Forelimb muscle (tissue), 1 donor: ENCODE data around the gene PLEKHA8. TPM values are rescaled to one million over a fixed set of nuclear protein-coding genes. Genes with fewer than 3 reads are reported as not detected.
"Not testable (repeated sequence)": the region's sequence is repeated elsewhere in the genome, so short reads cannot be mapped to it uniquely, and the experiment has no call there.

Source experiments
- DNase-seq: peaks from one replicate; pipeline ENCODE4 v3.0.0-alpha.2; 2013; ENCODE audit warnings: low read depth
- polyA plus RNA-seq: library from polyadenylated mRNA; unstranded; fragments of 120-200 nt; gene quantifications from one replicate; pipeline ENCODE4 v1.2.1, GENCODE V29; 2013; ENCODE audit not compliant: insufficient read length

The PLEKHA8 gene
- polyA plus RNA-seq, 1 donor: 11.2 TPM

DNA sequence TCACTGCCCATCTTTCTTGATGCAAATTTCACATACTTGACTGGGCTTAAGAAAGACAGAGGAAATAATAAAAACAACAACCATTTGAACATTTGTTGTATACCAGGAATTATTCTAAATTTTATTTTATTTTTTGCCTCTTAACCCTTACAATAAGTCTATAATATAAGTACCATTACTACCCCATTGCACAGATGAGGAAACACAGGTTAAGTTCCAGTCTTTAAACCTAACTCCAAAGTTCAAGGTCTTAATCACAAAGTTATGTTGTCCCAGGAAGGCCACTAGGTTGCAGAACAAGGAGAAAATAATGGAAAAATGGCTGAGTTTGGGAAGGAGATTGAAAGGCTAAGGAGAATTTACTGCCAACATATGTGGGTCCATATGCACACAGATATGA is 5.2 kb upstream of the PLEKHA8 start:
- no peak for DNase-seq

DNA sequence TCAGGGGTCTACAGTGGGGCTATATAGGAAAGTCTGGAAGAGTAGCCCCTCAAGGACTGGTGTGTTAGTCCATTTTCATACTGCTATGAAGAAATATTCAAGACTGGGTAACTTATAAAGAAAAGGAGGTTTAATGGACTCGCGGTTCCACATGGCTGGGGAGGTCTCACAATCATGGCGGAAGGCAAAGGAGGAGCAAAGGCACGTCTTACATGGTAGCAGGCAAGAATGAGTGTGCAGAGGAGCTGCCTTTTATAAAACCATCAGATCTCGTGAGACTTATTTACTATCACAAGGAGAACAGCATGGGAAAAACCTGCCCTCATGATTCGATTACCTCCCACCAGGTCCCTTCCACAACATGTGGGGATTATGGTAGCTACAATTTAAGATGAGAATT is 4.7 kb upstream of the PLEKHA8 start:
- DNase-seq: no peak

DNA sequence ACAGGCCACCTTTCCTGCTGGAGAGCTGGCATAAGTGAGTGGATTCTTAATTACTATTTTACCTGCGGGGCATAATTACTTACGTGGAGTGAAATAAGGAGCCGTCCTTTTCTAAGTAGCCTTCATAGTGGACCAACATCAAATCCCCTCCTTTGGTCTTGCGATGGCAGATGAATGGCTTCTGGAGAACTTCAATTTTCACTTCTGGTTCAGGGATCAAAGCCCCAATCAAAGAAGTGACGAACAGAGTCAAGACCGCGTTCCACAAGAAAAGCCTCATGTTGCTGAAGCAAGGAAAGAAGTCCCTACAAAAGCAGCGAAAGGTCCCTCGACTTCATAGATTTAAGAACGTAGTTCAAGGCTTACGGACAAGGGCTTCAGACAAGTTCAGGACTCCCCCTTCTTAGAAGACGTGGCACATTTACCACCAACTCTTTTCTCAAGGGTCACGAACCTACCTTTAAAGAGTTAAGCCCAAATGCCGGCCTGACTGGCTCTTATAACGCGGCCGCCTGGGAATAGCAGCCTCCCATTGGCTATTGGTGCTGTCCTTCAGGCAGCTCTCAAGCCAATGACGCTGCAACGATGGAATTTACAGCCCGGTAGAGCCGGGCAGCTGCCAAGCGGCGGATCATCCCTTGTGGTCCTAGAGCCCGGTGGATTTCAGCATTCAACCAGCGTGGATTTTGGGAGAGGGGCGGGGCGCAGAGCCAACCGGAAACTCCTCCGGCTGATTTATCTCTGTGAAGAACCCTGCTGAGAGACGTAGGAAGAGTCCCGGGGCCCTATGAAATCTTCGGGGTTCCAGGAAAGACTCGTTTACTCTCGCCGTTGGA is 1.8 kb upstream of the PLEKHA8 start, which contains the start of gene FKBP14:
TSS of gene FKBP14 (minus strand) at position 474 of the 836 bp plus-strand sequence. CDS start at position 280, 194 bp downstream.
- DNase-seq: peak; percentile 99

DNA sequence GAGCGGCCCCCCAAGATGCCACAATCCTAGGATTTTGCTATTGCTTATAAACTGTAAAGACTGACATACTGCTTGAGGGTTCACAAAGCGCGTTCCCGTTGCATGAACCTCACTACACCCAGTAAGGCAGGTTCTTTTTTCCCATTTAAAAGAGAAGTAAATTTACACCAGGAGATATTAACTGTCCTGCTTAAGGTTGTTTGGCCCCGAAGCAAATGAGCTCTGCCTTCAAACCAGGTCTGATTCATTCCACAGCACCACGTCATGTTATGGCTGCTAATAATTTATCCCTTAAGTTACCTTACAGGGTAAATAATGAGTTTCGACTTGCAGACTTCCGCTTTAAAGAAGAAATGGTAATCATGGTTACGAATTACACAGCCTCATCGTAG is 1.2 kb upstream of the PLEKHA8 start:
- no peak for DNase-seq

DNA sequence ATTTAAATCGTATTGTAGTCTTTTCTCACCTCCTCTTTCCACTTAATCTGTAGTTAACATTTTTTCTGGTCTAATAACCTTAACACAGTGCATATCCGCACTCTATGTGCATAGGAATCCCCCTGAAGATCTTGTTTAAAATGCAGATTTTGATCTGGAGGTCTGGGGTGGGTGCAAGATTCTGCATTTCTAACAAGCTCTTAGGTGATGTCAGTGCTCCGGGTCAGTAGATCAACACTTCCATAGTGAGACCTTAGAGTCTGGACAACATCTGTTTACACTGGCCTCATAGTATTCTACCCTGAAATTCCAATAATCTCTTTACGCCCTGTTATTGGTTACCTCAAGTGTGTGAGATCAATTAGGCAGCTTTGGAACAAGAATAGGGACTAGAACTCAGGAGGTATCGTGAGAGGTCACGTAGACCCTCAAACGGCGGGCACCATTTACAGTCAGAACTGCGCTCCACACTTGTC is 434 bp upstream of the PLEKHA8 start:
- DNase-seq: no peak

DNA sequence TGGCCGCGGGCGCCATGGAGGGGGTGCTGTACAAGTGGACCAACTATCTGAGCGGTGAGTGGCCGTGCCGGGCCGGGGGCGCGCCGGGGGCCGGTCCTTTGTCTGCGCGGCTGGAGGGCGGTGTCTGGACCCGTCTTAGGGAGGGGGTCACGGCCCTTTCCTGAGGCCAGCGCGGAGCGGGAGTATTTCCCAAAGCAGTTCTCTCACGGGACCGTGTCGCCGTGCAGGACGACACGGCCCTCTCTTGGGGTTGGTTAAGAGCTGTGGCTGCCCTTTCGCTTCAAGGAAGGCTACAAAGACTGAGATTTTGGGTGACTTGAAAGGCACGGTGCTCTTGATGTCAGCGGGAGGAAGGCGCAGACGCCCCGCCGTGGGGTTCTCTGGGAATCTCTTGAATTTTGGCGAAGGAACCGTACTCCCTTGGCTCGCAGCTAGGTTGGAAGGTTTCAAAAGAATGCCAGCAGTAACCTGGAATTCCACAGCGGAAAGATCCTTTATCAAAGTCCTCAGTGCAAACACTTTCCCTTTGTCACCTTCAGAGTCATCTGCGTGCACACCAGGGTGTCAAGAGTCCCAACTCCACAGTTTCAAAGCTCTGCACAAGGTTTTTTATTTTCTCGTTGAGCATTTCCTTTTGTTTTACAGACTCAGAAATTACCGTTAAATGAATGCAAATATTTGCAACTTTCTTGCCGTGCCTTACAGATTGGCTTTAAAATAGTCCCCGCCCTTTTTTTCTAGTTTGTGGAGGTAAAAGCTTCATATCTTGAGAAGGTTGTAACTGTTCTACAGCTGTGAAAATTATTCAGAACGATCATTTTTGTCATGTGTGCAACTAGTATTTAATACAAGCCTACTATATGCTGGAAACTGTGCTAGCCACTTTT is 780 bp downstream of the PLEKHA8 start:
- no peak for DNase-seq

DNA sequence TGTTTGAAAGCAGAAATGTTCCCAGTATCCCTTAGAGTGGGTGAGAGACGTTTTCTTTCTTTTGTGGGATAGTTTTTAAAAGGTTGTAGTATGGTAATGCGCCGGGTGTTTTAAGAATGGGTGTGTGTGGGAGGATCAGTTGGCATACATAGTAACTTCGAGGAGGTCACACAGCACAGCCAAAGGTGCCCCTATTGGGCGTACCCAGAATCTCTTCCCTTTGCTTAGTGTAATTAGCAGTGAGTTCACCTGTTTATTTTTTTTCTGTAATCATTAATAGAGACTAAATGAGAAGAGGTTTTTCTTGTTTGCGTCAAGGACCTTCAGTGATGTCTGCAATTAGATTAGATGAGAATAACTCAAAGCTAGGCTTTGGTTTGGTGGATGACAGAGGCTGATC is 1.5 kb downstream of the PLEKHA8 start:
- no peak for DNase-seq

DNA sequence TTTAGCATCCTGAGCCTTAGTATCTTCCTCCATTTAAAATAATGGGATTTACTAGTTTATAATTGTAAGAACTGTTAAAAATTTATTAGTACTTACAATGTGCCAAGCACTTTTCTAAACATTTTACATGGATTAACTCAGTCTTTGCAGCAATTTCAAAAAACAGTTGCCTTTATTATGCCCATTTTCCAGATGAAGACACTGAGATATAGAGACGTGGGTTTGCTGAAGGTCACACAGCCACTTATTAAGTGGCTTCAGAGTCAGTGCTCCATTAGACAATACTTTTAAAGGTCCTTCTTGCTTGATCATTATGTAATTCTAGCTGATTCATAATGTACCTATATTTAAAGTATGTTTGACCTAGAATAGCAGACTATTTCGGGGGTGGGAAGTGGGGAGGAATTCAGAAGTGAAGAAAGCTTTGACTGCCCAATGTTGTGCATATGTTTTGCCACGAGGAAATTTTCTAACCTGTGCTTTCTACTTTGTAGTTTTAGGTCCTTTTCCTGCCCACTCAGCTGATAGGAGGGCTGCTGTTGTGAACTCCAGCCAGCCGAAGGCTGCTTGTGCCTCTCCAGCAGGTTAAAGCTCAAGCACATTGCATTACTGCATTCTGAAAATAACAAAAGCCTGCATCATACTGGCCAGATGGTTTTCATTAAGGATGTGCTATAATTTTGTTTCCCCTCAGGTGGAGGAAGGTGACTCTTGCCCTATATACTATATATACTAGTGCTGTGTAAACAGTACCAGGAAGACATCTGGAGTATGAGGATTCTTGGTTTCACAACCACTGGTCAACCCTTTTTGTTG is 4.3 kb downstream of the PLEKHA8 start:
- DNase-seq: no peak

DNA sequence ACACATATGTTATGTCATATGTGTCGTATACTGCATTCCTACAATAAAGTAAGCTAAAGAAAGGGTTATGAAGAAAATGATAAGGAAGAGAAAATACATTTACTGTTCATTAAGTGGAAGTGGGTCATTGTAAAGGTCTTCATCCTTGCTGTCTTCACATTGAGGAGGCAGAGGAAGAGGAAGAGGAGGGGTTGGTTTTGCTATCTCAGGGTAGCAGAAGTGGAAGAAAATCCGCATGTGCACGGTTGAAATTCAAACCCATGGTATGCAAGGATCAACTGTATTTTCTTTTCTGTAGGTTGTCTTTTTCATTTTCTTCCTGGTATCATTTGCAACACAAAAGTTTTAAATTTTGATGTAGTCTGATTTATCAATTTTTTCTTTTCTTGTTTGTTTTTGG is 6.3 kb downstream of the PLEKHA8 start:
- DNase-seq: no peak

DNA sequence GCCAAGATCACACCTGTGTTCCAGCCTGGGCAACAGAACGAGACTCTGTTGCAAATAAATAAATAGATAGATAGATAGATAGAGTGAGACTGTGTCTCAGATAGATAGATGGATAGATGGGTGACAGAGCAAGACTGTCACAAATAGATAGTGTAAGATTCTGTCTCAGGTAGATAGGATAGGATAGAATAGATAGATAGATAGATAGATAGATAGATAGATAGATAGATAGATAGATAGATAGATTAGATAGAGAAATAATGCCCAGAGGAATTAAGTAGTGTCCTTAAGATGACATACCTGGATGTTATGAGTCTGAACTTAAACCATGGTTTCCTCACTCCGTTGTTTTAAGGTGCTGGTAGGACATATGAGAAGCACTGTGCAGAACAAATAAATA is 8.0 kb downstream of the PLEKHA8 start:
- DNase-seq: no peak

DNA sequence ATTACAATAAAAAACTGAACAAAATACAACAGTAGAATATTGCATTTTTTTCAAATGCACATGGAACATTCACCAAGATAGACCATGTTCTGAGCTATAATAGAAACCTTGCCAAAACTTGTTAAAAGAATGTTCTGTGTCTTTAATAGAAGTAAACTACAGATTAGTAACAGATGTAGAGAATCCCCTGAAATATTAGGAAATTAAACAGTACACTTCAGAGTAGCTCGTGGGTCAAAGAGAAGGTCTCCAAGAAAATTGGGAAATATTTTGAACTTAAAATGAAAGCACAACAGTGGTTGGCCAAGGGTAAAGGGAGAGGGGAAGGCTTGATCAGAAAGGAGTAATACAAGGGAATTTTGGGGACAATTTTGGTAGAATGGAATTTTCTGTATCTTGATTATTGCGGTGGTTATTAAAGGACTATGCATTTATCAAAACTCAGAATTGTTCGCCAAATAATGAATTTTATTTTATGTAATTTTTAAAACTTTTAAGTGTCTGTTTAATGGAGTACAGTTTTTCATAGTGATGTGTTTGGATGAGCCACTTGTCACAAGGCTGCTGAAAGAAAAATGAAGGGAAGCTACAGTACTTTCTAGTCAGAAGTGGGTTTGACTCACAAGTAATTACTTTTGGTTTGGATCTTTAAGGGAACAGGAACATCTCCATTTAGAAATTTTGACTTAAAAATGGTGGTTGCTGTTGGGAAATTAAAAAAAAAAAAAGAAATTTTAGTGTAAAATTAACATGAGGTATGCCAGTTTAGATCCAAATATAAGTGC is 10.2 kb downstream of the PLEKHA8 start:
- no peak for DNase-seq

DNA sequence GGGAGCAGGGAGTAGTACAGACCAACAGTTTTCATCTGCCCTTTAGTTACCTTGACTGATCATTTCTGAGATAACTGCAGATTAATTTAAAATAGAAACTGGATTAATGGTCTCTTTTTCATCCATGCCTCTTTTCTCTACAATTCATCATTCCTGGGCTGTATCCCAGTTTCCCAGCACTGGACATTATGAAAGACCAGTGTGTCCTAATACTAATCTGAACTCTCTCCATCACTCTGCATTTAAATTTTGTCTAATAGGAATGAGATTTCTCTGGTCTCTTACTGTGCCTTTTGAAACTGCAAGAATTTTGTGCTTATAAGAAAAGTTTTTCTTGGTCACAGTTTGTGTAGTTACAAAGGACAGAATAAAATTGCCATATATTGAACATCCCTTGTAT is 12.7 kb downstream of the PLEKHA8 start:
- no peak for DNase-seq

DNA sequence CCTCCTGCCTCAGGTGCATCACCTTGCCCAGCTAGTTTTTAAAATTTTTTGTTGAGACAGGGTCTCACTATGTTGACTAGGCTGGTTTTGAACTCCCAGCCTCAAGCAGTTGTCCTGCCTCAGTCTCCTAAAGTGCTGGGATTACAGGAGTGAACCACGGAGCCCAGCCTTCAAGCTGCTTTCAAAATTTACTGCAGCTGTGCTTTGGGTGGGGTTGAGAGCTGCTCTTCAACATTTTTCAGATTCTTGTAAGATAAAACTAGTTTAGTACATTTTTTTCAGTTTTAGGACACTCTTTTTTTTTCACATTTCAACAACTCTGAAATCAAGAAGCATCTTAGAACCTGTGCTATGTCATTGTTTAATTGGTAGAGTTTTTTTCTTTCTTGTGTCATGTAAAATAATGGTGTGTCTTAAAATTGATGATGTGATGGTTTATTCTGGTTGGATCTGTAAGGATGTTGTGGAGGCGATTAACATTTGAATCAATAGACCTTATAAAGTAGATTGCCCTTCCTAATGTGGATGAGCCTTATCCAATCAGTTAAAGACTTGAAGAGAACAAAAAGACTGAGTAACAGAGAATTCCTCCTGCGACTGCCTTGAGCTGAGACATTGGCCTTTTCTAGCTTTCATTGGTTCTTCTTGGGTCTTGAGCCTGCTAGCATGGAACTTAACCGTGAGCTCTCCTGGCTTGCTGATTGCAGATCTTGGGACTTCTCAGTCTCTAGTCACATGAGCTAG is 13.5 kb downstream of the PLEKHA8 start:
- no peak for DNase-seq

DNA sequence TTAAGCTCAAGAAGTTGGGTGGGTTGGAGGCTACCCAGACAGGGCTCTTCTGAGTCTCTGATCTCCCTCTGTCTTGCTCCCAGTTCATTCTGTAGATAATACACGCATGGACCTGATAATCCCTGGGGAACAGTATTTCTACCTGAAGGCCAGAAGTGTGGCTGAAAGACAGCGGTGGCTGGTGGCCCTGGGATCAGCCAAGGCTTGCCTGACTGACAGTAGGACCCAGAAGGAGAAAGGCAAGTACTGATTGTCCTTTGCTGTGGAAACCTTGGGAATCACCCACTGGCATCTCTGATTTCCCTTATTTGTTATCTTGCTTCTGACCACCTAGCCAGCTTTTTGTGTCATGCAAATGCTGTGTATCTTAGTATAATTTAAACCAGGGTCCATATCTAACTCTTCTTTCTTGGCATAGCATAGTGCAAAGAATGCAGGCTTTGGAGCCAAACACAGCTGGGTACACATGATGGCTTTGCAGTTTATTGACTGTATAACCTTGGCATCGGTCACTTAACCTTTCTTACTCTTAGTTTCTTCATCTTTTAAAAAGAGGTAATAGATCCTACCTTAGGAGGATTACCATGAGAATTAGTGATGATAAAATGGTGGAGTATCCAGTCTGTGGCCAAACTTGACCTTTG is 18.0 kb downstream of the PLEKHA8 start:
- DNase-seq: no peak

DNA sequence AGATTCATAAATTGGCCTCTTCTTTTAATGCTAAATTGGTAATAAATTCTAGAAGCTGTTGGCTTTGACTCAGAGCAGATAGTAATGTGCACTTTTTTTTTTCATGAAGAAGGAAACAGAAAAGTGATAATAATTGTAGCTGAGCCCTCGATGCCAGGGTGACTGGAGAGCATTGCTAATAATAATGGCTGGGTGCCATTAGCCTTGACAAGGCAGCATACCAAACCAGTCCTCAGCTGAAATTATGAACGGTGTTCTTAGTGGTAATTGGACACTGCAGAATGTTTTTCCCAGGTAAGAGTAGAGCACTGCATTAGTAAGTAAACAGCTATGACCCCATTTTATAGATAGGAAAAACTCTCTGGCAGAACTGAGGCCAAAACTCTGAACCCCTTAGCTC is 18.9 kb downstream of the PLEKHA8 start:
- DNase-seq: no peak

DNA sequence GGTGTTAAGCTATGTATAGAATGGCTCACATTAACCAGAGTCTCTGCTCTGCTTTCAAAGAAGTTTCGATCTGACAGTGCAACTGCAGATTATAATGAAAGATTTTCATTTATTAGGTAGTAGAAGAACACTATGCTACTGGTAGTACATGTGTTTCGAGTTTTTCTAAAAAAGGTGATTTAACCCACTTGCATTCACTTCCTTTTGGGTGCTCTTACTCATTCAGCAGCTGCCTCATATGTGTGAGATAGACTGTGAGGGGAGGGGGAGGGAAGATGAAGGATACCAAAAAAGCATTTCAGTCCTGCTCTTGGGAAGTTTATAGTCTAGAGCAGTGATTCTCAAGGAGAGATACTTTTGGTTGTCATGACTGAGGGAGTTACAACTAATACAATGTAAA is 20.4 kb downstream of the PLEKHA8 start:
- no peak for DNase-seq

DNA sequence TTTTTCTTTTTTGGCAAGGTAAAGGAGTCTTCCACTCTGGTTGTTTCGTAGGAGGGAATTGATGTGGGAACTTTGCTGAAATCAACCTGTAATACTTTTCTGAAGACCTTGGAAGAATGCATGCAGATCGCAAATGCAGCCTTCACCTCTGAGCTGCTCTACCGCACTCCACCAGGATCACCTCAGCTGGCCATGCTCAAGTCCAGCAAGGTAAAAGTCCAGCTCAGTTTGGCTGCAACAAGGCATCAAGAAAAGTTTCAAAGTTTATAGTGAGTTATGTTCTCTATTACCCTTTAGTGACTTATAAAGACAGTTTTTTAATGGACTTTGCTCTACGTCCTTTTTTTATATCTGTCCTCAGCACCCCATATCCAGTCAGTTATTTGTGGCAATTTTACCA is 21.0 kb downstream of the PLEKHA8 start:
- DNase-seq: no peak

DNA sequence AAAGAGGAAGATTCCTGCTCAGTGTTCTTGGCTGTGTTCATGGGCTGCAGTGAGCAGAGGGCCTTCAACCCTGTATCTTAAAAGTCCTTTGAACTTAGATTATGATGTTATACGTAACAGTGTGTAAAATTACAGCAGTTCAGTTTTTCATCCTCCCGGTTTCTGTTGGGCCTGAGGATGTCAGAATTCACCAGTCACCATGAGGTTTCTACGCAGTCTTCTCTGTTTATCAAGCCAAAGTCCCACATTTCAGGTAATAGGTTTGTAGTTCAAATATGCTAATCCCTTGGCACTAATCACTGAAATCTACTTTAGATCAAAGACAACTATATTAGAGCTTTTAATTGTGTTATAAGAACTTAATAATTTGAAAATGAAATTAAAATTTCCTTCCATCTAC is 24.9 kb downstream of the PLEKHA8 start:
- DNase-seq: no peak

DNA sequence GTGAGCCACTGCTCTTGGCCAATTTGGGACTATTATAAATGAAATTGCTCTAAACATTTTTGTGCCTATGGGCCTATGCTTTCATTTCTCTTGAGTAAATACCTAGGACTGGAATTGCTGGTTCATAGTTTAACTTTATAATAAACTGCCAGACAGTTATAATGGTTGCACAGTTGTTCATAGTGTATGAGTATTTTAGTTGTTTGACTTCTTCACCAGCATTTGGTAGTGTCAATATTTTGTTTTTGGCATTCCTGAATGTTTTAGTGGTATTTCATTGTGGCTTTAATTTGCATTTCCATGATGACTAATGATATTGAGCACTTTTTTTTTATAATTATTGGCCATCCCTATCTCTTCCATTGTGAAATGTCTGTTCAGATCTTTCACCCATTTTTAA is 29.5 kb downstream of the PLEKHA8 start:
- DNase-seq: no peak

DNA sequence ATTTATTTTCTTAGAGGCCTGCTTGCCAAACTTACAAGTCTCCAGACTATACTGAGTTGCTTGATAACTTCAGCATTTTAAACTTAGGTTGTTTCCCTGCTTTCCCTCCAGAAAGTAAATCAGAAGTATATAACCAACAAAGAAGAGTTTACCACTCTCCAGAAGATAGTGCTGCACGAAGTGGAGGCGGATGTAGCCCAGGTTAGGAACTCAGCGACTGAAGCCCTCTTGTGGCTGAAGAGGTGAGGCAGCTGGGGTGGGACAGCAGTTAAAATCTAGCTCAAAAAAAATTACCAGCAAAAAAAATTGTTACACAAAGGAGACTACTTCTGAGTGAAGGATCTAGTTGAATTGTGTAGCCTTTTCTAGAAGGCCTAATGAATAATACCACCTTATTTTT is 33.6 kb downstream of the PLEKHA8 start:
- not testable (repeated sequence) for DNase-seq
